NCI-H1105 treated with DMSO at 0.1 percent for 48 hours (cell line): ENCODE results near the gene SIPA1L3.

Experiments
- DNase-seq: peaks from one replicate; lab custom pipeline; 2025; lab: John Stamatoyannopoulos, UW

Gene SIPA1L3

GRCh38 chr19:38152461-38153379 lies 245.7 kb downstream of the SIPA1L3 start:
- DNase-seq, result no peak

GRCh38 chr19:38155453-38155852 lies 248.4 kb downstream of the SIPA1L3 start:
- no peak for DNase-seq

DNA sequence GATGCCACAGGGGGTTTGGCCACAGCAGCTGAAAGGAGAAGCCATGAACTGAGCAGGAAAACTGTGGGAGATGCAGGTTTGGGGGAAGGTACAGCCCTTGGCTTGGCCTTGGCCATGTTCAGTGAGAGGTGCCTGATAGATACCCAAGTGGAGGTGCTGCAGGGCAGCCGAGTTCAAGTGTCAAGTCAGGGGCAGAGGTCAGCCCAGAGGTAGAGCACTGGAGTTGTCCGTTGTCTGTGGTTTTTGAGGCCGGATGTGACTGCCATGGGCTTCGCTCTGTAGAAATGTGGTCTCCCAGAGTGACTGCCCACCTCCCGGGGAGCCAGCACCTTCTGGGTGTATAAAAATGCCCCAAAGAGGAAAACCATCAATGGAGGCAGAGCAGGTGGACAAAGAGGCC lies 251.7 kb downstream of the SIPA1L3 start:
- no peak for DNase-seq

- no peak for DNase-seq
Observed at GRCh38 chr19:38162094-38162493, 255.1 kb downstream of the SIPA1L3 start.

GRCh38 chr19:38162632-38163031 lies 255.6 kb downstream of the SIPA1L3 start:
- DNase-seq, result no peak

DNA sequence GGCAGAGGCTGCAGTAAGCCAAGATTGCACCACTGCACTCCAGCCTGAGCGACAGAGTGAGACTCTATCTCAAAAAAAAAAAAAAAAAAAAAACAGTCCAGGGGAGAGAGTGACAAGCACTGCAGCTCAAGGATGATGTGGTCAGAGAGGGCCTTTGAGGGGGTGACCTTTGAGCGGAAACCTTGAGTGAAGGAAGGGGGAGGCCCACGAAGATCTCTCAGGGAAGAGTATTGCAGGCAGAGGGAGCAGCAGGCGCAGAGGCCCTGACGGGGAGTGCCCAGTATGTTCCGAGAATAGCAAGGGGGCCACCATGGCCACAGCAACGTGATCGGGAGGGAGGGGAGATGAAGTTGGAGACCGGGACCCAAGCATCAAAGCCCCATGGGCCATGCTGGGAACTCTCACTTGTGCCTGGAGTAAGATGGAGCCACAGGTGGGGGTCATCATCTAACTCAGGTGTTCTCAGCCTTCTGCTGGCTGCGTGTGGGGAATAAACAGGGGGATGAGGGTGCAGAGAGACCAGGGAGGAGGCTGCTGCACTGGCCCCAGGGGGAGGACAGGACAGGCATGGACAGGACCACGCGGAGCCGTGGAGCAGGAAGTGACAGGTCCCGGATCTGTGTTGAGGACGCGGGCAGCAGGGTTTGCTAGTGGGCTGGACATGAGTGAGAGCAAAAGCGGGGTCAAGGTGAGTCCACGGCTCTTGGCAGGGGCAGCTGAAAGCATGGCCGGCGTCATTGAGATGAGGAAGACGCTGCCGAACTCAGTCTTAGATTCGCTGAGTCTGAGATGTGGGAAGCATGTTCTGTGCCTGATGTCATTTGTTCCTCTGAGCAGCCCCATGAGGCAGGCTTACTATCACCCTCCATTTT lies 256.6 kb downstream of the SIPA1L3 start:
- DNase-seq, result no peak

GRCh38 chr19:38164526-38164925 lies 257.5 kb downstream of the SIPA1L3 start:
- no peak for DNase-seq

DNA sequence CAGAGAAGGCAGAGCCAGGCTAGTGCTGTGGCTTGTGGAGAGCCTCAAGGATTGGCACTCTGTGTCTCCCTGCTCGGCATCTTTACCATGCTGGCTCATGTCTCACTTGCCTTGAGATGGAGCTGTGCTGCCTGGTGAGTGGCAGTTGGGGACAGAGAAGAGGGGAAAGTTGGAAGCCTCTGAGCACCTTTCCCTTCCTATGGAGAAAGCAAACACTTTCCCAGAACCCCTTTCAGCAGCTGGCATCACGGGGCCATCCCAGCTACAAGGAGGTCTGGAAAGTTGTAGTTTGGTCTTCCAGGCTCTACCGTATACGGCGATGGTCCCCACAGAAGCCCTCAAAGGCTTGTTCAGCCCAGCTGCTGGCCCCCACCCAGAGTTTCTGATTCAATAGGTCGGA lies 258.3 kb downstream of the SIPA1L3 start:
- DNase-seq, result no peak

DNA sequence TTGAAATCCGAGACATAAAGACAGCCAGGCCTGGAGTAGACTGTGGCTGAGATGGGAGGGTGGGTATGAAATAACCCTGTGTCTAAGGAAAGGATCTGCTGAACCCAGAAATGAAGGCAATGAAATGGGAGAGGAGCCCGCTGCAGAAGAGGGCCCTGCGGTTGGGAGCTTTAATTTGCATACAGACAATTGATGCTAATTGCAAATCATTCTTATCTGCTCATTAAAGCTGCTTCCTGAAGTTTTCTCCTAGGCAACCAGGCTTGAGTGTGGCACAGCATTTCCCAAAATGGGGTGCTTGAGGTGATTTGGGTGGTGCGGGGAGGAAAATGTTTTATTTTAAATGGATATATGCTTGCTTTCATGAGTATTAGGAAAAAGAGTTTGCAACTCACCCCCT lies 261.6 kb downstream of the SIPA1L3 start:
- no peak for DNase-seq

DNA sequence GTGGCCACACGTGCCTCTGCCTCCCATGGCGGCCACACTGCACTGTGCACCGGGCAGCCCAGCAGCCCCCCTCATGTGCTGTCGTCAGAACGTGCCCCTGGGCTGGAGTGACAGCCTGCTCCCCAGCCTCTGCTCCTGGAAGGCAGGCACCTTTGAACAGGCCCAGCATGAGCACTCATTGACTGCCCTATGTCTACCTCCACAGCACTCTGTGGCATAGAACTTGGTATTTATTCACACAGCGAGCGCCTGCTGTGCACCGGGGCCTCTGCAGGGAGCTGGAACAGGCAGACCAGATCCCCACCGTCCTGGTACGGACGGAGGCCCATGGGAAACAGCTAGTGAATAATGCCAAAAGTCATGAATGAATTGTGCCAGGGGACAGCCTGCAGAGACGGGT lies 263.3 kb downstream of the SIPA1L3 start:
- no peak for DNase-seq

DNA sequence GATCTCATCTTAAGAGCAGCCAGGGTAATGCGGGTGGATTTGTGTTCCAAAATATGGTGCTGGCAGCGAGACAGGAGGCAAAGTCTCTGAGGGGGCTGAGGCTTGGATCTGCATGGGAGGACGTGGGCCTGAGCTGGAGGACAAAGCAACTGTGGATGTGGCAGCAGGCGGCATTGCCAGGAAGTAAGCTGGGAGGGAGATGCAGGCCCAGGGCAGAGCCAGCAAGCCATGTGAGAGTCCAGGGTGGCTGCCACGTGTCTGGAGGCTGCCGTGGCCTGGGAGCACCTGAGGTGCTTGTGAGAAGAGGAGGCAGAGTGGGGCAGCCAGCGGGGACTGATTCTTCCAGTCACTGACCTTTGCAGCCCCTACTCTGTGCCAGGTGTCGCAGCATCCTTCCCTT lies 265.0 kb downstream of the SIPA1L3 start:
- no peak for DNase-seq

DNA sequence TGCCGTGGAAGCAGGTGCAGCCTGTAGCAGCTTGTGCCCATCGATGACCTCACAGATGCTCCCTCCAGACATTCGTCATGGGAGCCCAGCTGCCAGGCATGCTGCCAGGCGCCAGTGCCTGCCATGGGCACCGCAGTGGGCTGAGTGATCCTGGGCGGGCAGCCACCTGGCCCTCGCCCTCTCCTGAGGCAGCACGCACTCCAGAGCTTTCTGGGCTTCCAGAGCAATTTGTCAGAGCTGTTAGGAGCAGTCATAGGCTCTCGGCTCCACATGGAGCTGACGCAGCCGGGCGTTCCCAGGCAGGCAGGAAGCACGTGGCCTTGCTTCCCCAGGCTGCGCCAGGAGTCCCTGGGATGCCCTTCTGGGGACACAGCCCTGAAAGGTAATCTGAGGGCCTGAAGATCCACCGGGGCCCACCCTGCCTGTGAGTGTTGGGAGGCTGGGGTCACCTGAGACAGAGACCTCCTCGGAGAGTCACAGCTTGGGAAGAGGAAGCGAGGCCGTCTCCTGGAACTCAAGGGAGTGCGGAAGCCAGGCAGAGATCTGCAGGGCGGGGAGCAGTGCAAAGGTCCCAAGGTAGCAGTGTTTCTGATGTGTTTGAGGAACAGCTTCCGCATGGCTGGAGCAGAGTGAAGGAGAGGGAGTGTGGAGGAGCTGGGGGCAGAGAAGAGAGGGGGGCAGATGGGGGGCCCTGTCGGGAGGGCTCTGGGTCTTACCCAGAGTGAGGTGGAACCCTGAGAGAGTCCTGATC lies 266.5 kb downstream of the SIPA1L3 start:
- peak; percentile 85 for DNase-seq

DNA sequence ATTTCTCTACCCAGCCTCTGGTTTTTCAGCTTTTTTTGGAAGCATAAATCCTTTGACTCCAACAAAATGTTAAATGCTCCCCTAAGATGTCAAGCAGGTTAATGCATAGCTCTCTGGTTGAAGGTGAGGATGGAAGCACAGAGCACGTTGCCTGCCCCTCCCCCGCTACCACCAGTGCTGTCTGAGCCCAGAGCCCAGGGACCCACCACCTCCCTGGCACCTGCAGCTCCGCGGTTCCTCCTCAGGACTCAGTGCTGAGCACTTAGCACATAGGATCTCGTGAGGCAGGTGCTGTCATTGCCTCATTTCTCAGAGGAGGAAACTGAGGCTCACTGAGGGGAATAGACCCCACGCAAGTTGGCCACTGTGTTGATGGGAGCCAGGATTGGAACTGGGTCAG lies 268.4 kb downstream of the SIPA1L3 start:
- no peak for DNase-seq

- no peak for DNase-seq
Observed at GRCh38 chr19:38180071-38180470, 273.1 kb downstream of the SIPA1L3 start.

GRCh38 chr19:38182536-38183210 lies 275.7 kb downstream of the SIPA1L3 start:
- no peak for DNase-seq

- DNase-seq, result no peak
Observed at GRCh38 chr19:38183251-38183897, 276.4 kb downstream of the SIPA1L3 start.

DNA sequence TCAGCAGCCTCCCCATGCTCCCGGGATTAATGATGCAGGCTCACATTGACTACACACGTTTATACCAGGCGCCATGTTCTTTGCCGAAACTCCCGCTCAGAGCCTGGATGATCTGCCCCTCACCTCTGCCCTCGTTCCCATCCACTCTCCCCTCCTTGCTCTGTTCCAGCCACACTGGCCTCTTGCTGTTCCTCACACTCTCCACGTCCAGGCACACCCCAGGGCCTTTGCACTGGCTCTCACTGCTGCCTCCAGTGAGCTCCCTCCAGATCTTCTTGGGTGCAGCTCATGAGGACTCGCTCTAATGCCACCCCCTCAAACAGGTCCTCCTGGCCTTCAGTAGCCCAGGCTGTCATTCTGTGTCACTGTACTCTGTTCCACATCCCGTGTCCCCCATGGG lies 277.8 kb downstream of the SIPA1L3 start:
- no peak for DNase-seq

DNA sequence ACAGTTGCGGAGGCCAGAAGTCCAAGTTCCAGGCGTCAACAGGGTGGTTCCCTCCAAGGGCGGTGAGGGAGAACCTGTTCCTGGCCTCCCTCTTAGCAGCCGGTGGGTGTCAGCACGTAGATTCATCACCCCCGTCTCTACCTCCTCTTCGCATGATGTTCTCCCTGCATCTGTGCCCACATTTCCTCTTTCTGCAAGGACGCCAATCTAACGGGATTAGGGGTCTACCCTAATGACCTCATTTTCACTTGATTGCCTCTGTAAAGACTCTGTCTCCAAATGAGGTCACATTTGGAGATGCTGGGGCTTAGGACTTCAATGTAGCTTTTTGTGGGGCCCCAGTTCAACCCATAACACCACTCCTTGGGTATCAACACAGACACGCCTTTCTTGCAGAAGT lies 278.6 kb downstream of the SIPA1L3 start:
- DNase-seq, result no peak

DNA sequence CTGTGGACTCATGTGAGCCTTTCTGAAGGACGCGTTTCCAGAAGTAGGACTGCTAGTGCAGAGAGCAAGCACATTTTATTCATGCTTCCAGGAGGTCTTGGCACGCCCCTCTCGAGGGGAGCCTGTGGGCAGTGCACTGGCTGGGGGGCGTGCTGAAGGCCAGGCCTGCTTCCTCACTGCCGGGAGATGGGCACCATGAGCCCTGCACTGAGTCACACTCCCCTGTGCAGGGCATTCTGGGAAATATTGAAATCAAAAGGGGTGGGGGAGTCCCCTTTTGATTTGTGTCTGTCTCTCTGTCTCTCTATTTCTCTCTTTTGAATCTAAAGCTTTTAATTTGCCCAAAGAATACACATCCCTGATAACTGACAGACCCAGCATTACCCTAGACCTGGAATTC lies 283.1 kb downstream of the SIPA1L3 start:
- no peak for DNase-seq

- DNase-seq, result no peak
Observed at GRCh38 chr19:38190793-38191192, 283.8 kb downstream of the SIPA1L3 start.

DNA sequence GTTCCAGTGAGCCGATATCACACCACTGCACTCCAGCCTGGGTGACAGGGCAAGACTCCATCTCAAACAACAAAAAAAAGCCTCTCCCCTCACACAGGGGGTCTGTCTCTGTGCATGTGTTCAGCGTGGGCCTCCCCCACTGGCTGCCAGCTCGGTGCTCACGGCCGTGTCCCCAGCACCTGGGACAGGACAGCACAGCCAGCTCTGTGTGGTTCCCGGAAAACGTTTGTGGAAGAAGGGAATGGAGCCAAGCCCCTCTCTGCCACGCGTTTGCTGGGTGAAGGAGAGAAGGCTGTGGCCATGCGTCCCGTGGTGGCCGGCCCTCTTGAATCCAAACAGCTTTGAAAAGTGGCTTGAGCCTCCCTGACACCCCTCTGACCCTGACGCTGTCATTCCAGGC lies 284.7 kb downstream of the SIPA1L3 start:
- no peak for DNase-seq
